Pancreas (tissue), 10 donors: Measurements from ENCODE around the gene DIMT1. TPM values are rescaled to one million over a fixed set of nuclear protein-coding genes. Genes with fewer than 3 reads are reported as not detected.

ENCODE experiments used
- ATAC-seq, 4 donors: fragments of 200-7000 bp; cut with Tn5 transposase; one replicate each; pipeline versions ENCODE4 v1.8.0 to v1.9.1; 2020; ENCODE audit warnings: mild to moderate bottlenecking in 4 of 4, moderate library complexity in 4 of 4
- DNase-seq, 6 donors: peaks; one replicate each; pipeline ENCODE4 v3.0.0-alpha.2; 2020
- FAIRE-seq: peaks from 2 replicates; lab custom pipeline; 2012; peaks lifted over from hg19 to GRCh38; lab: Jason Lieb, UNC
- H3K27ac ChIP-seq, 4 donors: fragments of 200-600 bp; sonication (generic); 1 replicate in 3 of 4; 2 replicates in 1 of 4; pipeline versions ENCODE4 v1.5.0 to v1.8.0; 2020
- H3K27me3 ChIP-seq, 4 donors: fragments of 200-600 bp; one replicate each; pipeline ENCODE4 v1.8.0; 2021
- H3K36me3 ChIP-seq, 3 donors: fragments of 200-600 bp; sonication (generic) in 1 of 3; one replicate each; pipeline versions ENCODE4 v1.5.0 to v1.8.0; 2020 to 2021
- H3K4me1 ChIP-seq, 3 donors: fragments of 200-600 bp; one replicate each; pipeline ENCODE4 v1.8.0; 2021
- H3K4me3 ChIP-seq, 4 donors: fragments of 200-600 bp; sonication (generic) in 2 of 4; one replicate each; pipeline versions ENCODE4 v1.5.0 to v1.8.0; 2020 to 2021
- H3K9me3 ChIP-seq, 4 donors: fragments of 200-600 bp; one replicate each; pipeline ENCODE4 v1.8.0; 2021
- CTCF ChIP-seq, 4 donors: fragments of 200-600 bp; sonication (generic) in 3 of 4; IDR thresholded peaks; one replicate each; pipeline versions ENCODE4 v1.5.0 to v1.8.0; 2021; ENCODE audit warnings: antibody characterized with exemption in 4 of 4
- WGBS, 2 donors: extraction: QIAGEN DNeasy Blood & Tissue Kit; methylation state at CpG; one replicate each; pipeline ENCODE4 v1.1.7; 2013; 5-methylcytosine and 5-hydroxymethylcytosine counted together
- intact Hi-C, 3 donors: fragments of 100-400 bp; cut with DNase I; formaldehyde crosslinking; loops; one replicate each; pipeline versions ENCODE4 v1.11.1 to v1.14.2; 2022
- polyA plus RNA-seq, 2 donors: library from polyadenylated mRNA; stranded (reverse); fragments of 200-250 nt; gene quantifications; one replicate each; pipeline ENCODE4 v1.2.3, GENCODE V29; 2013
- total RNA-seq, 6 donors: library from RNA; stranded (reverse); fragmentation: NEBNext Ultra II Directional in 4 of 6; extraction: Animal tissue kit (Norgen Biotek cat#: 25700) in 4 of 6; gene quantifications; one replicate each; pipeline versions ENCODE4 v1.2.1 to v1.2.4, GENCODE V29; 2021 to 2023
- donor health status: healthy with polysubstance abuse.
- donor health status: DM: no; HTN: no; CAD: no; lungs with moderate emphysema.
- donor health status: DM: no; HTN: no; CAD: no.
- donor health status: control.
- donor health status: control.
- donor health status: Bipolar disorder and iron deficiency.
- donor health status: DM: yes; HTN: yes; CAD: no.
- donor health status: DM: no; HTN: no; CAD: no.
- donor health status: DM: no; HTN: no; CAD: no.
- donor health status: DM: yes; HTN: yes; CAD: no.

DIMT1 gene
- total RNA-seq: 10 to 100 TPM; 10.7 to 26.3 (median 13.2) TPM
- 1 to 10 TPM; 8.0 to 9.0 TPM for polyA plus RNA-seq

- FAIRE-seq (peak; percentile 96), ATAC-seq (peak; percentile 98 to 99 (median 98)), DNase-seq (peak; percentile 89 to 97 (median 95))
- Histone ChIP-seq H3K27ac (peak within 1 kb of the TSS; percentile 83 to 92 (median 90)), H3K36me3 (peaks cover 0 to 8% (median 0%) of the 10 kb centered on the region in 3 donors), H3K4me3 (peak within 1 kb of the TSS; percentile 76 to 90 (median 81)), H3K27me3 (no peaks in the 10 kb centered on the region), H3K9me3 (no peaks in the 10 kb centered on the region), H3K4me1 (peaks cover 6 to 14% (median 6%) of the 10 kb centered on the region in 3 donors)
- TF ChIP-seq CTCF (IDR thresholded peaks at IDR 0.05): no peak
- 0% methylated on average over 65 to 66 of the region's 66 CpGs for WGBS, 2 donors
- intact Hi-C loops: no loop called here
Measured at GRCh38 chr5:62403411-62404250, at the start of gene DIMT1. Gene DIMT1, minus strand, starts transcription at chr5:62403905. Its CDS starts 133 bp downstream, at chr5:62403772.

GRCh38 chr5:62450259-62450658, 46.6 kb upstream of the DIMT1 start:
- ATAC-seq (no peak), FAIRE-seq (no peak), DNase-seq (no peak)
- 79 to 85% methylated on average over 2 of the region's 2 CpGs for WGBS, 2 donors
- Histone ChIP-seq H3K27me3 (no peaks in the 10 kb centered on the region), H3K36me3 (peaks cover 0 to 14% (median 0%) of the 10 kb centered on the region in 3 donors), H3K27ac (no peak overlapping the region), H3K4me1 (peaks cover 0 to 4% (median 3%) of the 10 kb centered on the region in 3 donors), H3K9me3 (no peaks in the 10 kb centered on the region), H3K4me3 (no peak overlapping the region)
- intact Hi-C loops: no loop called here
- no peak for TF ChIP-seq CTCF (IDR thresholded peaks at IDR 0.05)

GRCh38 chr5:62448528-62448927, 44.8 kb upstream of the DIMT1 start:
- ATAC-seq (no peak), FAIRE-seq (no peak), DNase-seq (no peak)
- no peaks in the 10 kb centered on the region for H3K27me3 ChIP-seq
- peaks cover 0 to 14% (median 0%) of the 10 kb centered on the region in 3 donors for H3K36me3 ChIP-seq
- TF ChIP-seq CTCF (IDR thresholded peaks at IDR 0.05): no peak
- H3K9me3 ChIP-seq: no peaks in the 10 kb centered on the region
- WGBS, 2 donors: 85 to 98% methylated on average over 5 of the region's 5 CpGs
- peaks cover 0 to 4% (median 3%) of the 10 kb centered on the region in 3 donors for H3K4me1 ChIP-seq
- no peak overlapping the region for H3K4me3 ChIP-seq
- intact Hi-C loops: no loop called here
- H3K27ac ChIP-seq: no peak overlapping the region

GRCh38 chr5:62432621-62433064, 28.9 kb upstream of the DIMT1 start:
- ATAC-seq (peak in 3 of 4 donors; percentile 41 to 62 (median 55)), FAIRE-seq (no peak), DNase-seq (no peak)
- H3K36me3 ChIP-seq: no peaks in the 10 kb centered on the region
- intact Hi-C loops: no loop called here
- 21 to 36% methylated on average over 5 of the region's 5 CpGs for WGBS, 2 donors
- H3K9me3 ChIP-seq: no peaks in the 10 kb centered on the region
- TF ChIP-seq CTCF (IDR thresholded peaks at IDR 0.05): no peak
- H3K27ac ChIP-seq: no peak overlapping the region
- no peak overlapping the region for H3K4me3 ChIP-seq
- H3K27me3 ChIP-seq: no peaks in the 10 kb centered on the region
- peaks cover 0 to 14% (median 9%) of the 10 kb centered on the region in 3 donors for H3K4me1 ChIP-seq
